VCaP (cell line): ENCODE results near the gene CNKSR1.

ENCODE experiments used
- H3K27ac ChIP-seq: fragments of 450-650 bp; 2 replicates; pipeline ENCODE4 v1.5.1; 2017
- TF ChIP-seq, protein P1 (sequence below): fragments of 450-650 bp; conservative IDR thresholded peaks from 2 replicates; pipeline ENCODE4 v1.5.1; 2017; ENCODE audit warnings: mild to moderate bottlenecking, moderate library complexity

CNKSR1 gene

DNA sequence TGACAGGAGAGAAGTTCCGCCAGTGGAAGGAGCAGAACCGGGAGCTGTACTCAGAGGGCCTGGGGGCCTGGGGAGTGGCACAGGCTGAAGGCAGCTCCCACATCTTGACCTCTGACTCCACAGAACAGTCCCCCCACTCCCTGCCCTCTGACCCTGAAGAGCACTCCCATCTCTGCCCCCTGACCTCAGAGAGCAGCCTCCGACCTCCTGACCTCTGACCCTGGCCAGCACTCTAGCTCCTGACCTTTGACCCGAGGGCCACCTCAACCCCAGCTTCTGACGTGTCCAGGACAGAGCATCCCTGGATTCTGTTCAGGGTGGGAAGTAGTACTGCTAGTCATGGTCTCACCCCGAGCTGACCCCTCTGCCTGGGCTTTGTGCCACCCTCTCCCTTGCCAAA is 12.0 kb downstream of the CNKSR1 start:
- TF ChIP-seq, protein P1, sequence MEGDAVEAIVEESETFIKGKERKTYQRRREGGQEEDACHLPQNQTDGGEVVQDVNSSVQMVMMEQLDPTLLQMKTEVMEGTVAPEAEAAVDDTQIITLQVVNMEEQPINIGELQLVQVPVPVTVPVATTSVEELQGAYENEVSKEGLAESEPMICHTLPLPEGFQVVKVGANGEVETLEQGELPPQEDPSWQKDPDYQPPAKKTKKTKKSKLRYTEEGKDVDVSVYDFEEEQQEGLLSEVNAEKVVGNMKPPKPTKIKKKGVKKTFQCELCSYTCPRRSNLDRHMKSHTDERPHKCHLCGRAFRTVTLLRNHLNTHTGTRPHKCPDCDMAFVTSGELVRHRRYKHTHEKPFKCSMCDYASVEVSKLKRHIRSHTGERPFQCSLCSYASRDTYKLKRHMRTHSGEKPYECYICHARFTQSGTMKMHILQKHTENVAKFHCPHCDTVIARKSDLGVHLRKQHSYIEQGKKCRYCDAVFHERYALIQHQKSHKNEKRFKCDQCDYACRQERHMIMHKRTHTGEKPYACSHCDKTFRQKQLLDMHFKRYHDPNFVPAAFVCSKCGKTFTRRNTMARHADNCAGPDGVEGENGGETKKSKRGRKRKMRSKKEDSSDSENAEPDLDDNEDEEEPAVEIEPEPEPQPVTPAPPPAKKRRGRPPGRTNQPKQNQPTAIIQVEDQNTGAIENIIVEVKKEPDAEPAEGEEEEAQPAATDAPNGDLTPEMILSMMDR: no peak
- H3K27ac ChIP-seq: no peak overlapping the region

DNA sequence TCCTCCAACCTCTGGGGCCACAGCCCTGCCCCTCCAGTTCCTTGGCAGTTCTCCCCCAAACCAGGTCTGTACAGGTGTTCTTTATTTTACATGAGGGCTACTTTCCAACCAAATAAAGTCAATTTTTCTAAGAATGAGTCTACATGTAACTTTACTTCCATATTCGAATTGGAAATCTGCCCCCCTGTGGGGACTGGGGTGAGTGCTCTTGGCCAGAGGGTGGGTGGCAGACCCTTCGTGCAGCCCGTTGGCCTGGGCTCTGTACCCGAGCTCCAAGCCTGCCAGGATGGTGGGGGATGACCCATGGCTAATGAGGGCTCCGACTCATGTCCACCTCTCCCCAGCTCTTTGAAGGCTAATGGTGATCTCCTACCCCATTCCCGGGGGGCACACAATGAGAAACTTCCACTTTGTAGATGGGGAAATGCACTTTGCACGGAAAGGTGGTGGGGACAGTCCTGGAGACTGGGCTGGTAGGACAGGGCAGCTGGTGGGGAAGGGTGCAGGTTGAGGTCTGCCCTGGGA is 12.5 kb downstream of the CNKSR1 start:
- TF ChIP-seq, protein P1: no peak
- H3K27ac ChIP-seq: no peak overlapping the region

DNA sequence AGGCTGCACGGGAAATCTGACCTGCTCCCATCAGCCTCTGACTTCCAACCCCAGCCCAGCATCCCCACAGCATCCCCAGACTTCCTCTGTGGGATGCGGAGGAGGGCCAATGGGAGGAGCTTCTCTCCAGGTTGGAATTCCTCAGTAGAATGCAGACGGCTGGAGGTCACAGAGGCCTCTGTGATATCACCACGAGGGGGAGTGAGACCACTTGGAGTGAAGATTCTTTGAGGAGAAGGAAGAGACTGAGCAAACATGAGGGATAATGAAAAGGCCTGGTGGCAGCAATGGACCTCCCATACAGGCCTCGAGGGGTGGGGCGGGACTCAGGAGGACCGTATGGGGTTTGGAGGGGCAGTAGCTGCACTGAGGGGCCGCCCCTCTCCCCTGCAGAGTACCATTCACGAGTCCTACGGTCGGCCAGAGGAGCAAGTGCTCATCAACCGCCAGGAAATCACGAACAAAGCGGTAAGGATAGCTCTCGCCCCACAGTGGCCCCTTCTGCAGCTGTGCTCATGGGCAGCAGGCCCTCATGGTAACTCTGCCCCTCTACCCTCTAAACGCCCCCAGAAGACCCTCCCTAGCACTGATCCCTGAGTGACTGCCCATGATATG is 13.2 kb downstream of the CNKSR1 start, which contains the start of gene CATSPER4:
TSS of gene CATSPER4 (plus strand) at position 230 of the 615 bp plus-strand sequence. CDS start at position 256, 26 bp downstream.
- TF ChIP-seq, protein P1: no peak

DNA sequence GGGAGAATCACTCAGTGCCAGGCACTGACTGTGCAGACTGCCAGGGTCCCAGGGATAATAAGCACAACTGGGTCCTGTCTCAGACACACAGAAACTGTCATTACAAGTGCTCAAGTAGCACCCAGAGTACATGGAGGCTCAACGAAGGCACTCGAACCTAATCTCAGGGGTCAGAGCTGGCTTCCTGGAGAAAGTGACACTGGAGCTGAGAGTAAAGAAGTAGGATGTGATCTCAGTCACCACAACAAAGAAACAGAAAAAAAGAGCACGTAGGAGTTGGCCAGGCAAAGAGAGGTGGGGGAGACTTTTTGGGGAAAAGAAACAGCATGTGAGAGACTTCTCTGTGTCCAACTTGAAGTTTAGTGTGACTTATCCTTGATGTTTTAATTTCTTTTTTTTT is 14.4 kb downstream of the CNKSR1 start:
- TF ChIP-seq, protein P1: no peak
- no peak overlapping the region for H3K27ac ChIP-seq

More for the DNA sequence above, 13.2 kb downstream of the CNKSR1 start, which contains the start of gene CATSPER4:
- no peak within 1 kb of the TSS for H3K27ac ChIP-seq

DNA sequence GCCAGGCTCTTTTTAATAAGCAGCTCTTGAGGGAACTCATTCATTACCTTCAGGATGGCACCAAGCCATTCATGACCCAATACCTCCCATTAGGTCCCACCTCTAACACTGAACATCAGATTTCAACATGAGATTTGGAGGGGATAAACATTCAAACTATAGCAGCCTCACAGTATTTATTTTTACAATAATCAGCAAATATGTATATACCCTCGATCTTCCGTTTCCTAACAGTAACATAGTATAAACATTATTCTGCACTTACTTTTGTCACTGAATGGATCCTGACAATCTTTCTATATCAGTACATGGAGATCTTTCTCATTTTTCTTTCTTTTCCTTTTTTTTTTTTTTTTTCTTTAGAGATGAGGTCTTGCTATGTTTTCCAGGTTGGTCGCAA is 18.5 kb downstream of the CNKSR1 start:
- TF ChIP-seq, protein P1: no peak
- H3K27ac ChIP-seq: no peak overlapping the region

DNA sequence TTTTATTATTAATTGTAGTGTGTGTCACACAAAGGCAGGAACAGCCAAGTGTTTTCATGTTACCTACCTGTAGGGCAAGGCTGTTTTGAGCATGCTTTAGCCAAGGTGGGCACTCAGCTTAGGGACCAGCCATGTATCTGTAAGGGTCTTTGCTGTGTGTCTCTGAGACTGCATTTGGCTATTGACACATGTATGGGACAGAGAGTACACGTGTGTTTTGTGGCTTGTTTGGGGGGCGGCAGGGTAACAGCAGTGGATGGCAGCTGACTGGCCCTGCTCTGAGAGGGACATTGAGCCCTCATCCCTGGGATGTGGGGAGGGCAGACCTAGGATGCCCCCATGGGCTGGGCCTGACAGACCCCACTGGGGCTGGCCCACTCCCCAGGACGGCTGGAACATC is 20.0 kb downstream of the CNKSR1 start:
- TF ChIP-seq, protein P1: no peak
- no peak overlapping the region for H3K27ac ChIP-seq

DNA sequence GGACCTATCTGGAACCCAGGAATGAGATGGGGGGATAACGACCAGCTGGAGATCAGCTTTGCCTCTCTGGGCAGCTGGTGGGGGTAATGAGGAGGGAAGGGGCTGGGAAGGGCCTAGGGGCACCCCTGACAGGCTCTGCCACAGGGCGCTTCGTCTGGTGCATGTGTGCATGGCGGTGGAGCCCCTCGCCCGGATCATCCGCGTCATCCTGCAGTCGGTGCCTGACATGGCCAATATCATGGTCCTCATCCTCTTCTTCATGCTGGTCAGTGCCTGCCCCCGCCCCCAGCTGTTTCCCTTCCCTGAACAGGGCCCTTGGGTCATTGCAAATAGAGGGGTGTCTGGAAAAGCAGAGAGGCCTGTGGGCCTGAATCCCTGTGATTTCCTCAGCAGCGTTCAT is 20.5 kb downstream of the CNKSR1 start:
- no peak overlapping the region for H3K27ac ChIP-seq
- TF ChIP-seq, protein P1: no peak
